B cell (primary cell): Measurements from ENCODE around the gene AMER3. TPM values are rescaled to one million over a fixed set of nuclear protein-coding genes. Genes with fewer than 3 reads are reported as not detected.

ENCODE experiments used
- ATAC-seq: fragments of 200-7000 bp; cut with Tn5 transposase; one replicate; pipeline ENCODE4 v1.10.0; 2021; ENCODE audit warnings: low read depth, mild to moderate bottlenecking, moderate number of reproducible peaks, moderate library complexity
- CTCF ChIA-PET: fragments of 350-600 bp; sonication (Branson Sonifier 250); formaldehyde crosslinking; loops from one replicate; lab custom pipeline; 2021; ENCODE audit warnings: antibody characterized with exemption, inconsistent platforms; lab: Charles Lee
- POLR2A ChIA-PET: fragments of 350-600 bp; sonication (Branson Sonifier 250); formaldehyde crosslinking; loops from one replicate; lab custom pipeline; 2021; ENCODE audit warnings: antibody characterized with exemption; lab: Charles Lee
- DNase-seq: peaks from one replicate; pipeline ENCODE4 v3.0.0; 2013
- H2AFZ ChIP-seq: 2 replicates; pipeline ENCODE4 v1.6.1; 2012; ENCODE audit warnings: mild to moderate bottlenecking, low read depth, low read length; ENCODE audit not compliant: insufficient read depth, poor library complexity, severe bottlenecking
- H3K27ac ChIP-seq, 2 donors: 1 replicate in 1 of 2; 2 replicates in 1 of 2; pipeline ENCODE4 v1.5.1; 2012 to 2013; ENCODE audit warnings: low read length in 2 of 2, mild to moderate bottlenecking in 2 of 2, moderate library complexity in 1 of 2
- H3K27me3 ChIP-seq, 4 experiments: fragments of 200-600 bp in 1 of 4; sonication (generic) in 1 of 4; replicated peaks in 1 of 4; 1 replicate in 2 of 4; 2 replicates in 2 of 4; pipeline versions ENCODE4 v1.6.1 to v1.7.0; 2013 to 2016; ENCODE audit warnings: low read length in 3 of 4, mild to moderate bottlenecking in 2 of 4, mixed read lengths in 1 of 4, moderate library complexity in 1 of 4; ENCODE audit not compliant: insufficient read depth in 4 of 4, control insufficient read depth in 3 of 4; ENCODE audit errors: control extremely low read depth in 1 of 4
- H3K36me3 ChIP-seq, 2 experiments: replicated peaks in 1 of 2; 1 replicate in 1 of 2; 2 replicates in 1 of 2; pipeline versions ENCODE4 v1.6.1 to v1.7.1; 2013; ENCODE audit warnings: low read length in 1 of 2; ENCODE audit not compliant: insufficient read depth in 2 of 2, control insufficient read depth in 1 of 2; ENCODE audit errors: control extremely low read depth in 1 of 2, extremely low read depth in 1 of 2
- H3K4me1 ChIP-seq, 2 donors: fragments of 200-600 bp in 1 of 2; sonication (generic) in 1 of 2; 1 replicate in 1 of 2; 2 replicates in 1 of 2; pipeline versions ENCODE4 v1.5.1 to v1.6.1; 2013 to 2017; ENCODE audit warnings: low read length in 2 of 2; ENCODE audit not compliant: control insufficient read depth in 2 of 2, insufficient read depth in 2 of 2
- H3K4me2 ChIP-seq: replicated peaks from 2 replicates; pipeline ENCODE3; 2012; ENCODE audit warnings: mild to moderate bottlenecking, low read depth, low read length; ENCODE audit not compliant: poor library complexity, severe bottlenecking
- H3K4me3 ChIP-seq, 5 experiments: fragments of 200-600 bp in 1 of 5; sonication (generic) in 1 of 5; 1 replicate in 3 of 5; 2 replicates in 2 of 5; pipeline versions ENCODE4 v1.5.1 to v1.7.0; 2011 to 2016; ENCODE audit warnings: low read length in 4 of 5, mild to moderate bottlenecking in 4 of 5, low read depth in 2 of 5, control low read depth in 1 of 5, moderate library complexity in 1 of 5; ENCODE audit not compliant: insufficient read depth in 1 of 5; ENCODE audit errors: control extremely low read depth in 1 of 5, extremely low read depth in 1 of 5
- H3K79me2 ChIP-seq: fragments of 200-600 bp; sonication (generic); one replicate; pipeline ENCODE4 v1.6.0; 2016; ENCODE audit warnings: low read length; ENCODE audit not compliant: control insufficient read depth, insufficient read depth
- H3K9ac ChIP-seq: fragments of 200-600 bp; sonication (generic); 2 replicates; pipeline ENCODE4 v1.6.1; 2017; ENCODE audit warnings: mild to moderate bottlenecking, low read length, moderate library complexity
- H3K9me3 ChIP-seq, 3 donors: one replicate each; pipeline versions ENCODE4 v1.6.1 to v1.7.1; 2013; ENCODE audit warnings: low read length in 2 of 3; ENCODE audit not compliant: control insufficient read depth in 2 of 3, insufficient read depth in 1 of 3; ENCODE audit errors: control extremely low read depth in 1 of 3
- H4K20me1 ChIP-seq: 2 replicates; pipeline ENCODE4 v1.6.0; 2012; ENCODE audit warnings: mild to moderate bottlenecking, low read length; ENCODE audit not compliant: insufficient read depth, control insufficient read depth, poor library complexity, severe bottlenecking
- H3K27ac Mint-ChIP-seq: one replicate; pipeline ENCODE4 v1.8.0; 2021; ENCODE audit warnings: mixed read lengths
- H3K27me3 Mint-ChIP-seq: one replicate; pipeline ENCODE4 v1.8.0; 2021; ENCODE audit warnings: mixed read lengths
- H3K4me1 Mint-ChIP-seq: one replicate; pipeline ENCODE4 v1.8.0; 2021; ENCODE audit warnings: mixed read lengths
- H3K4me3 Mint-ChIP-seq: one replicate; pipeline ENCODE4 v1.8.0; 2021; ENCODE audit warnings: mixed read lengths
- H3K9me3 Mint-ChIP-seq: one replicate; pipeline ENCODE4 v1.8.0; 2022; ENCODE audit warnings: mixed read lengths; ENCODE audit not compliant: insufficient read depth
- EZH2 ChIP-seq: IDR thresholded peaks from 2 replicates; pipeline ENCODE4 v1.6.1; 2012; ENCODE audit warnings: borderline replicate concordance, low read depth, mild to moderate bottlenecking, moderate library complexity, low read length; ENCODE audit not compliant: insufficient read depth, poor library complexity, severe bottlenecking
- WGBS: methylation state at CpG from one replicate; pipeline ENCODE4 v1.1.5; 2013; ENCODE audit warnings: missing lambda C conversion rate; ENCODE audit not compliant: insufficient coverage; 5-methylcytosine and 5-hydroxymethylcytosine counted together
- intact Hi-C: fragments of 100-400 bp; cut with micrococcal nuclease; formaldehyde crosslinking; loops from one replicate; pipeline ENCODE4 v1.10.0; 2022
- polyA plus RNA-seq: library from polyadenylated mRNA; depleted of rRNA; stranded (reverse); fragments of >200 nt; gene quantifications from 2 replicates; pipeline ENCODE4 v1.2.3, GENCODE V29; 2012
- total RNA-seq, 2 donors: library from RNA; stranded (reverse); fragments of 120-200 nt in 1 of 2; gene quantifications; 1 replicate in 1 of 2; 2 replicates in 1 of 2; pipeline versions ENCODE4 v1.2.3 to v1.2.4, GENCODE V29; 2013 to 2022
- TF ChIP-seq, protein P1 (sequence below): fragments of 200-600 bp; IDR thresholded peaks from one replicate; pipeline ENCODE4 v1.8.0; 2022; ENCODE audit warnings: antibody characterized with exemption, mild to moderate bottlenecking

The AMER3 gene
- total and polyA plus RNA-seq, 2 donors (not counting 1 experiment from before 2014, with no cell fraction given) = not detected

DNA sequence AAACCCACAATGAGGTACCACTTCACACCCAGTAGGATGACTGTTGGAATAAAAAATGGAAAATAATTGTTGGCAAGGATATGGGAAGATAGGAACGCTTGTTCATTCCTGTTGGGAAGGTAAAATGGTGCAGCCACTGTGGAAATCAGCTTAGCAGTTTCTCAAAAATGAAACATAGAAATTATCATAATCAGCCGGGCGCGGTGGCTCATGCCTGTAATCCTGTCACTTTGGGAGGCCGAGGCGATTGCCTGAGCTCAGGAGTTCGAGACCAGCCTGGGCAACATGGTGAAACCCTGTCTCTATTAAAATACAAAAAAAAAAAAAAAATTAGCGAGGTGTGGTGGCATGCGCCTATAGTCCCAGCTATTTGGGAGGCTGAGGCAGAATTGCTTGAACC is 23.4 kb downstream of the AMER3 start:
- intact Hi-C loops = no loop called here
- DNase-seq = no peak
- Mint-ChIP-seq H3K9me3 (no peaks in the 10 kb centered on the region), H3K27ac (no peak overlapping the region), H3K4me3 (no peak overlapping the region), H3K27me3 (peaks cover 13% of the 10 kb centered on the region), H3K4me1 (no peaks in the 10 kb centered on the region)
- no peak overlapping the region for H3K4me3 ChIP-seq
- no peaks in the 10 kb centered on the region for H3K79me2 ChIP-seq
- ATAC-seq = no peak
- ChIA-PET CTCF (no interaction called here), POLR2A (no interaction called here)
- no peaks in the 10 kb centered on the region for H4K20me1 ChIP-seq
- no peak for TF ChIP-seq EZH2
- TF ChIP-seq, protein P1, sequence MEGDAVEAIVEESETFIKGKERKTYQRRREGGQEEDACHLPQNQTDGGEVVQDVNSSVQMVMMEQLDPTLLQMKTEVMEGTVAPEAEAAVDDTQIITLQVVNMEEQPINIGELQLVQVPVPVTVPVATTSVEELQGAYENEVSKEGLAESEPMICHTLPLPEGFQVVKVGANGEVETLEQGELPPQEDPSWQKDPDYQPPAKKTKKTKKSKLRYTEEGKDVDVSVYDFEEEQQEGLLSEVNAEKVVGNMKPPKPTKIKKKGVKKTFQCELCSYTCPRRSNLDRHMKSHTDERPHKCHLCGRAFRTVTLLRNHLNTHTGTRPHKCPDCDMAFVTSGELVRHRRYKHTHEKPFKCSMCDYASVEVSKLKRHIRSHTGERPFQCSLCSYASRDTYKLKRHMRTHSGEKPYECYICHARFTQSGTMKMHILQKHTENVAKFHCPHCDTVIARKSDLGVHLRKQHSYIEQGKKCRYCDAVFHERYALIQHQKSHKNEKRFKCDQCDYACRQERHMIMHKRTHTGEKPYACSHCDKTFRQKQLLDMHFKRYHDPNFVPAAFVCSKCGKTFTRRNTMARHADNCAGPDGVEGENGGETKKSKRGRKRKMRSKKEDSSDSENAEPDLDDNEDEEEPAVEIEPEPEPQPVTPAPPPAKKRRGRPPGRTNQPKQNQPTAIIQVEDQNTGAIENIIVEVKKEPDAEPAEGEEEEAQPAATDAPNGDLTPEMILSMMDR = no peak
- no peak overlapping the region for H3K27ac ChIP-seq
- H3K4me1 ChIP-seq = no peaks in the 10 kb centered on the region
- no peaks in the 10 kb centered on the region for H3K36me3 ChIP-seq
- H3K9ac ChIP-seq = no peak overlapping the region
- H3K27me3 ChIP-seq = peaks cover 0 to 3% (median 0%) of the 10 kb centered on the region in 4 experiments
- H3K9me3 ChIP-seq = peaks cover 0 to 4% (median 0%) of the 10 kb centered on the region in 3 donors
- no peak overlapping the region for H2AFZ ChIP-seq
- 83% methylated on average over 4 of the region's 9 CpGs for WGBS
- H3K4me2 ChIP-seq = no peak overlapping the region

DNA sequence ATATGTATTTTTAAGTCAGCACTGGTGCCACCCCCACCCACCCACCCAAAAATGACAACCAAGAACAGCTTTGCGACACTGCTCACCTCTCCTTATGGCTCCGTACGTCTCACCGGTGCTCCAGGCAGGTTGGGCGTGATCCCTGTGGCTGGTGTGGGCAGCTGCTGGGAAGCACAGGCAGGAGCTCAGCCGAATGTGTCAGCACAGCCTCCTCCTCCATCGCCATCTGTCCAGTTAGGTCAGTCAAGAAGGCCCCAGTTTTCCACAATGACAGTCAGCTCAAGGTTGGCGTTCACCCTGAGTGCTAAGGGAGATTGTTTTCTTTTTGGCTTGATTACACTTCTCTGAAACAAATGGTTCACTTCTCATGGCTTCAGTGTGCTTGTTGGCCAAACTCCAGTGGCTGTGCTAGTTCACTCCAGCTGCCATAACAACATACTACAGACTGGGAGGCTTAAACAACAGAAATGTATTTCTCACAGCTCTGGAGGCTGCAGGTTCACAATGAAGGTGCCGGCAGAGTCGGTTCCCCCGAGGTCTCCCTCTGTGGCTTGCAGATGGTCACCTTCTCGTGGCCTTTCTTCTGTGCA is 30.2 kb downstream of the AMER3 start:
- WGBS = 93% methylated on average over 11 of the region's 12 CpGs
- no peak overlapping the region for H2AFZ ChIP-seq
- Mint-ChIP-seq H3K4me3 (no peak overlapping the region), H3K27me3 (peaks cover 13% of the 10 kb centered on the region), H3K4me1 (no peaks in the 10 kb centered on the region), H3K27ac (no peak overlapping the region), H3K9me3 (no peaks in the 10 kb centered on the region)
- CTCF ChIA-PET = interaction anchor here (1.6 kb wide), 1 partner anchor 12 kb away, joined by 5 read pairs; no protein-coding TSS in a partner anchor
- TF ChIP-seq EZH2 = no peak
- TF ChIP-seq, protein P1 = no peak
- H4K20me1 ChIP-seq = no peaks in the 10 kb centered on the region
- intact Hi-C loops = no loop called here
- no peak overlapping the region for H3K27ac ChIP-seq
- no peak overlapping the region for H3K4me2 ChIP-seq
- POLR2A ChIA-PET = no interaction called here
- H3K4me1 ChIP-seq = no peaks in the 10 kb centered on the region
- H3K9ac ChIP-seq = no peak overlapping the region
- H3K36me3 ChIP-seq = no peaks in the 10 kb centered on the region
- DNase-seq (no peak), ATAC-seq (no peak)
- no peaks in the 10 kb centered on the region for H3K27me3 ChIP-seq
- H3K79me2 ChIP-seq = no peaks in the 10 kb centered on the region
- no peak overlapping the region for H3K4me3 ChIP-seq
- H3K9me3 ChIP-seq = peaks cover 0 to 4% (median 0%) of the 10 kb centered on the region in 3 donors
